KOPT-K1 (cell line): ENCODE measurements around the gene CYSRT1.

Experiments
- H3K27ac ChIP-seq: fragments of 200-600 bp; sonication (generic); 2 replicates; pipeline ENCODE4 v1.5.1; 2016; ENCODE audit warnings: antibody characterized with exemption, mild to moderate bottlenecking, low read depth, low read length; ENCODE audit not compliant: poor library complexity, severe bottlenecking
- H3K36me3 ChIP-seq: fragments of 200-600 bp; sonication (generic); 2 replicates; pipeline ENCODE4 v1.5.1; 2017; ENCODE audit warnings: antibody characterized with exemption, mild to moderate bottlenecking, low read length, moderate library complexity; ENCODE audit not compliant: insufficient read depth
- H3K9me3 ChIP-seq: fragments of 200-600 bp; sonication (generic); 2 replicates; pipeline ENCODE4 v1.5.1; 2017; ENCODE audit warnings: antibody characterized with exemption, low read length, mild to moderate bottlenecking; ENCODE audit not compliant: insufficient read depth, poor library complexity, severe bottlenecking

The CYSRT1 gene, protein sequence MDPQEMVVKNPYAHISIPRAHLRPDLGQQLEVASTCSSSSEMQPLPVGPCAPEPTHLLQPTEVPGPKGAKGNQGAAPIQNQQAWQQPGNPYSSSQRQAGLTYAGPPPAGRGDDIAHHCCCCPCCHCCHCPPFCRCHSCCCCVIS

DNA sequence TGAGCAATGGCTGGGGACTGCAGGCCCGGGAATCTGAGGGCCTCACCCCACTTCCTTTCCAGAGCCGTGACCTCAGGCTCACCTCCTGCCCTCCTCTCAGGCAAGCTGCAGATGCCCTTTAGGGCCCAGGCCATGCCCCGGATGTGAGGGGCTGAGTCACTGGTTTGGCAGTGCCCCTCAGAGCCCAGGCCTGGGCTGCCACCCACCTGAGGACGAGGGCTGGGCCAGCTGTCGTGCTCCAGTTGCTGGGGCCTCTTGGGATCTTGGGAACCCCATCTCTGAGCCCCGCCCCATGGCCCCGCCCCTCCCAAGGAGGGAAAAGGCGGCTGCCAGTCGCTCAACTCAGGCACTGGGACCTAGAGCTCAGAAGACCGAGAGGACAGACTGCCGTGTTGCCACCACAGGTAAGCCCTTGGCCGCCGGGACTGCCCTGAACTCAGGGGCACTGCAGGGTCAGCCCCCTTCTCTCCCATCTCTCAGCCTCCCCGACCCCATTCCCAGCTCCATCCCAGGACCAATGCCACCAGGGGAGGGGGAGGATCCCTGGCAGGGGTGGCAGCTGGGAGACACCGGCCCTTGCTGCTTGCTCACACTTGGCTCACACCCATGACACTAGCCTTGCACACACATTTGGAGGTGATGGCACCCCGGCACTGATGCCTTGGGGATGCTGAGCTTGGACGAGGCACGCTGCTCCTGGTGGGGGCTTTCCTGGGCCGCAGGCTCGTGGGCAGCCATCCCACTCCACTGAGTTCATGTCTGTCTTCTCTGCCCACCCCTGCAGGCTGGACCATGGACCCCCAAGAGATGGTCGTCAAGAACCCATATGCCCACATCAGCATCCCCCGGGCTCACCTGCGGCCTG, at the start of gene CYSRT1:
CYSRT1 (plus strand) TSS at position 345 of the 865 bp plus-strand sequence; CDS start at position 793, 448 bp downstream.
- Histone ChIP-seq H3K36me3 (no peaks in the 10 kb centered on the region), H3K27ac (peak within 1 kb of the TSS; percentile 88), H3K9me3 (no peaks in the 10 kb centered on the region)

DNA sequence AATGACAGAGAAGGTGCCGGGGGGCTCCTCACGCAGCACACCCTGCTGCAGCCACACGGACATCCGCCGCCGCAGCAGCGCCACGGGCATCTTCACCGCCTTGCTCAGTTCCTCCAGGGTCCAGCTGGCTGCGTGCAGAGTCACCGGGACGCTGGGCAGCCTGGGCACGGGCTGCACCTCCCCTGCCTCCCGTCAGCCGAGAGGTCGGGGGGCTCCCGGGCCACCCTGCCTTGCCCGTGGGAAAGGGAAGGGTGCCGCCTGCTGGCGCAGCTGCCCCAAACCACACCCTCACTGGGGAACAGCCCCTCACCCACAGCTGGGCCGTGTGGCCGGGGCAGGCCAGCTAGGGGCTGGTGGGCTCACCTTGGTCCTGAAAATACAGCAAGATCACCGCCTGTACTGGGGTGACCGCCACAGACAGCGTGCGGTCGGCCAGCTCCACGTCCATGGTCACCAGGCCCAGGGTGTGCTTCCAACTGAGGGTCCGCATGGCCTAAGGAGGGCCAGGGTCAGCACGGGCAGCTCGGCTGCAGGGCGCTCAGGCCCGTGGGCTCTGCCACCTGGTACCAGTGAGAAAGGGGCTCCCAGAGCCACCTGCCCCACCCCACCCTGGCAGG, 49.5 kb upstream of the CYSRT1 start:
- Histone ChIP-seq H3K36me3 (peaks cover 24% of the 10 kb centered on the region; the same call in 1 of the 2 replicates), H3K27ac (no peak overlapping the region), H3K9me3 (no peaks in the 10 kb centered on the region)

DNA sequence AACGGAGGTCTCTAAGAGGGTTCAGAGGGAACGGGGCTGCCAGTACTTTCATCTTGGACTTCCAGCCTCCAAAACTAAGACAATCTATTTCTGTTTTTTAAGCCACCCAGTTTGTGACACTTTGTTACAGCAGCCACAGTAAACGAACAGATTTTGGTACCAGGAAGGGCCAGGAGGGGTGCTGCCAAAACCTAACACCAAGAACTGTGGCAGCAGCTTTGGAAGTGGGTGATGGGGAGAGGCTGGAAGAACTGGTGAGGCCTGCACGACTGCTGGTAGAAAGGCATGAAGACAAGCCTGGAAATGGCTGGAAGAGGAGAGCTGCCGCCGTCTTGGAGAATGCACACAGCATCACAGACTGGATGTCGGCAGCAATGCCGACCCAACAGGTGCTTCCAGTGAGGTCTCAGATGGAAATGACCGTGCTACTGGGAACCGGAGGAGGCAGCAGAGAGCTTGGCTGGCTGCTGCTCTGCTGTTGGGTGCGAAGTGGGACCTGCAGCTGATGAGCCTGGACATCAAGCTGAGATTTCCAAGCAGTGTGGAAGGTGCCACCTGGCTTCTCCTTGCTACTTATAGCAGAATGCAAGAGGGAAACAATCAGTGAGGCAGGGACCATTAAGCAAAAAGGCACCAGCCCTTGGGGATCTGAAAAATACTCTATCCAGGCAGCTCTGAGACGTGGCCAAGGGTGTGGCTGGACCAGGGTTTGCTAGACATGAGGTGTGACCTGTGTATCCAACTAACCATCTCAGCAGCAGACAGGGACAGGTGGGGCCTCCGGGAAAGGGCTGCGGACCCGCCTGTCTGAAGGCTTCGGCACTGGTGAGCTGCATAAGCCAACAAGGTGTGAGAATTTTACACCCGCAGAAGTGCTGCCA, 48.4 kb upstream of the CYSRT1 start:
- peaks cover 34% of the 10 kb centered on the region; the same call in 1 of the 2 replicates for H3K36me3 ChIP-seq
- no peaks in the 10 kb centered on the region for H3K9me3 ChIP-seq
- H3K27ac ChIP-seq, result no peak overlapping the region

DNA sequence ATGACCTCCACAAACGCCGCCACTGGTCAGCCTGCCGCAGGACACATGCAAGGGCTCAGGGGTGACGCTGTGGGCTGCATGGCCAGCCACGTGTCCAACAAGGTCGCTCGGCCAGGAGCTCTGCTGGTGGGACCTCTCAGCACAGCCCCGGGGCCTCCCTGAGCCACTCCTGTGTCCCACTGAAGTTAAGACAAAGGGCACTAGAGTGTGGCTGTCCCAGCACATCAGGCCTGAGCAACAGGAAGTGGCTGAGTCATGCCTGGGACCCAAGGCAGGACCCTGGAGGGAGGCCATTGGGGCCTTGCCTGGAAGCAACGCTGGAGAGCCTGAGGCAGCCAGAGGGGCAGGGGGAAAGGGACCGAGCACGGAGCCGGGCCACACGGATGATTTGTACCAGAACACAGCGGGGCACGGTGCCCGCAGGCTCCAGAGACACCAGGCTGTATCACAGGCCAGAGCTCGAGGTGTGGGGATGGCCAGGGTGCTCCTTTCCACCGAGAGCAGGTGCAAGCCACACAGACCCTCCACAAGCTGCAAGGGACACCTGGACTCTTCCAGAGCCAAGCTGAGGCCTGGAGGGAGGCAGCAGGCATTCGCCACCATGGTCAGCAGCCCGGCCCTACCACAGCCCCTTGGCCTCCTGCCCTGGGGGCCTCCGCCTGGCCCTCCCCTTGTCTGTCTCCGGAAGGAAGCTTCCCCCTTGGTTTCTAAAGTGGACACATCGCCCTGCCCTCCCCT, 46.6 kb upstream of the CYSRT1 start:
- Histone ChIP-seq H3K36me3 (peaks cover 48% of the 10 kb centered on the region; the same call in 1 of the 2 replicates), H3K9me3 (no peaks in the 10 kb centered on the region), H3K27ac (no peak overlapping the region)

DNA sequence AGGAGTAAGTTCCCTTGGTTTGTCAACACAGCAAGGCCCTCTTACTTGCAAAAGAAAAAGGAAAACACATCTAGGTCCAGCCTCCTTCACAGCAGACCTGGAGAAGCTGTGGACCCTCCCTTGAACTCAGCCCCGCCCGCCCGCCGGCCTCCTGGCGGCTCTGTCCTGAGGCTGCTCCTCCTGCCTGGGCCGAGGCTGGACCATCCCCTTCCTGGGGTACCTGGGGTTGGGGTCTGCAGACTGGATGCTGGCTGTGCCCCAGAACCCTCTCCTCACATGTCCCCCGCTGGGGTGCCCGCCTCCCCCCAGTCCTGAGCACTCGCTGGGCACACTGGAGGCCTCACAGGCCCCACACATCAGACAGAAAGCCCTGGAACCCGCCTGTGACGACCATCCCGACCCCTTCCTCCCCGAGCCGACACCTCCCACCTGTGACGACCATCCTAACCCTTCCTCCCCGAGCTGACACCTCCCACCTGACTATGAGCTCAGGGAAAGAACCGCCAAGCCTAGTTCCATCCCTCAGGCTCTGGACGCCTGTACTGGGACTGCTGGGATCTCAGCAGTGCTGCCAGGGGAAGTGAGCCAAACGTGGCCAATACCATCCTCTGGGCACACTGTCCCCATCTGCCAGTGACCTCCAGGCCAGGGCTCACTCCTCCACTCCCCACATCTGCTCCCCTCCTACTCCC, 45.9 kb upstream of the CYSRT1 start:
- H3K36me3 ChIP-seq, result peaks cover 56% of the 10 kb centered on the region; the same call in 1 of the 2 replicates
- H3K27ac ChIP-seq, result no peak overlapping the region
- no peaks in the 10 kb centered on the region for H3K9me3 ChIP-seq

DNA sequence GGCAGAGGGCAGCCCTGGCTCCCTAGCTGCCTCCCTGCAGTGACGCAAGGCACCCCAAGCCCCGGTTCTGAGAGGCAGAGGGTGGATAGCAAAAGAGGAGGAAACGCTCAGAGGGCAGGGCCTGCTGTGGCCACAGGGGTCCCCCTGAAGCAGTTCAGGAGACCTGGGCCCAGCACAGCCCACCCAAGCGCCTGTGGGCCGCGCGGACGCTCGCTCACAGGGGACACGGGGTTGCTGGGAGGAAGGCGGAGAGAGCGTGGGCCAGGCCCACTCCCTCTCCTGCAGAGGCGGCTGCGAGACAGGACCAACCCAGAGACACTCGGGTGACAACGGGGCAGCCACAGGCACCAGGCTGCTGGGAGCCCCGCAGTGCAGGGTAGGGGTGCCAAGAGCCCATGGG, 45.2 kb upstream of the CYSRT1 start:
- no peak overlapping the region for H3K27ac ChIP-seq
- H3K9me3 ChIP-seq, result no peaks in the 10 kb centered on the region
- peaks cover 59% of the 10 kb centered on the region; the same call in 1 of the 2 replicates for H3K36me3 ChIP-seq

DNA sequence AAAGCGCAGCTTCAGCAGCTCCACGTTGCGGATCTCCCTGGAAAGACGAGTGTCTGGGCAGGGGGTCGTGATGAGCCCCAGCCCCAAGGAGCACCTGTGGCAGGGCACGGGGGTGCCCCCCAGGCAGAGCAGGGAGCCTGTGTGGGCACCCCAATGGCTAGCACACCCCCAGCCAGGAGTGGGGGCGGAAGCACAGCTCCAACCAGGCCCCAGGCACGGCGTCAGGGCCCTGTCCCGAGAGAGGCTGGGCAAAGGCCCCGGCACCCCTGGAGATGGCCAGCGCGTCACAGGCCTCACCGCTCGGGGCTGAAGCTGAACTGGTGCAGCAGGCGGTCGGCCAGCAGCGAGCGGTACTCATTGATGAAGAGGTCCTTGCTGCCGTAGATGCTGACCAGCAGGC, 44.5 kb upstream of the CYSRT1 start:
- Histone ChIP-seq H3K9me3 (no peaks in the 10 kb centered on the region), H3K36me3 (peaks cover 62% of the 10 kb centered on the region; the same call in 1 of the 2 replicates), H3K27ac (no peak overlapping the region)

DNA sequence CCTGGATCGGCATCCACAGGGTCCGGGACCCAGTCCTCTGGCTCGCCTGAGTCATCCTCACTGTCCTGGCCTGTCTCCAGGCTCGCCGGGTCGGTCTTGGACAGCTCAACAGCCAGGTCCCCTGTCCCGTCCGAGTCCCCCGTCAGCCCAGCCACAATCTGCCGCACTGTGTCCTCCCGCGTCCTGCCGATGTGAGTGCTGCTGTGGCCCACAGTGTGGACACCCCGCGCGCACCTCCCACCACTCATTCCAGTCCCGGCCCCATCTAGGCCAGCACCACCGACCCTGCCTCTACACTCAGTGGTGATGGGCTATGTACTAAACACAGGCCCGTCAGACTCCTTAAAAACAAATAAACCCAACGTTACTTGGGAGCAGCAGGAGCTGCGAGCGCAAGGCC, 43.3 kb upstream of the CYSRT1 start:
- no peaks in the 10 kb centered on the region for H3K9me3 ChIP-seq
- H3K36me3 ChIP-seq, result peaks cover 73% of the 10 kb centered on the region; the same call in 1 of the 2 replicates
- H3K27ac ChIP-seq, result no peak overlapping the region

GRCh38 chr9:137182836-137183235, 42.1 kb upstream of the CYSRT1 start:
- H3K27ac ChIP-seq, result no peak overlapping the region
- H3K9me3 ChIP-seq, result no peaks in the 10 kb centered on the region
- H3K36me3 ChIP-seq, result peaks cover 77% of the 10 kb centered on the region; the same call in 1 of the 2 replicates

- Histone ChIP-seq H3K9me3 (no peaks in the 10 kb centered on the region), H3K36me3 (peaks cover 68% of the 10 kb centered on the region; the same call in 1 of the 2 replicates), H3K27ac (no peak overlapping the region)
Observed at GRCh38 chr9:137183980-137184595, 40.9 kb upstream of the CYSRT1 start.

- Histone ChIP-seq H3K27ac (no peak overlapping the region), H3K36me3 (peaks cover 62% of the 10 kb centered on the region; the same call in 1 of the 2 replicates), H3K9me3 (no peaks in the 10 kb centered on the region)
Observed at GRCh38 chr9:137184881-137185660, 39.9 kb upstream of the CYSRT1 start.

DNA sequence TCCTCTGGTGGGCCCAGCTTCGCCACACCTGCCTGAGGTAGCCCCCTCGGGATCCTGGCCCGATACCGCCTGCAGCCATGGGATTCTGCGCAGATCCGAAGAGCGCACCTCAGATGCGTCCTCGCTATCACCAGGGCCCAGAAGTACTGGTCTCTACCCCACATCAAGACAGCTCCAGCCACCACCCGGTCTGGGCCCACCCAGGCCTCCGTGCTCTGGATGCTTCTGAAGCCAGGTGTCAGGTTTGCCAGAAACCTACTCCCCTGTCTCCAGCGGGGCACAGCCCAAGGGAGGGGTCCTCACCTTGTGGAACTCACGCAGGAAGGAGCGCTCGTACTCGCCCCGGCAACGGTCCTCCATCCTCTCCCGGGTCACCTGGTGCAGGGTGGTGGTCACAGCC, 39.1 kb upstream of the CYSRT1 start:
- no peaks in the 10 kb centered on the region for H3K9me3 ChIP-seq
- peaks cover 62% of the 10 kb centered on the region; the same call in 1 of the 2 replicates for H3K36me3 ChIP-seq
- H3K27ac ChIP-seq, result no peak overlapping the region
